RWPE2 (cell line): Measurements from ENCODE around the gene ACAD11.
A peak's percentile ranks its signal among the peaks of the same experiment; 100 is the strongest.

Experiments
- ATAC-seq: fragments of 200-7000 bp; cut with Tn5 transposase; 3 replicates; pipeline ENCODE4 v1.9.1; 2021; ENCODE audit warnings: low read depth
- DNase-seq: peaks from one replicate; pipeline ENCODE4 v3.0.0-alpha.2; 2020; ENCODE audit warnings: low spot score
- H3K27ac ChIP-seq: fragments of 450-650 bp; 2 replicates; pipeline ENCODE4 v1.5.1; 2017; ENCODE audit warnings: mild to moderate bottlenecking; ENCODE audit not compliant: poor library complexity, severe bottlenecking
- H3K27me3 ChIP-seq: fragments of 250-450 bp; sonication (Bioruptor Pico); 2 replicates; pipeline ENCODE4 v1.5.1; 2021; ENCODE audit warnings: mild to moderate bottlenecking, moderate library complexity; ENCODE audit not compliant: insufficient read depth, poor library complexity, severe bottlenecking
- H3K36me3 ChIP-seq: fragments of 250-450 bp; sonication (Bioruptor Pico); 2 replicates; pipeline ENCODE4 v1.5.1; 2020; ENCODE audit warnings: low read depth, mild to moderate bottlenecking, moderate library complexity
- H3K4me1 ChIP-seq: fragments of 250-450 bp; sonication (Bioruptor Pico); 2 replicates; pipeline ENCODE4 v1.5.1; 2021; ENCODE audit warnings: mild to moderate bottlenecking, moderate library complexity; ENCODE audit not compliant: insufficient read depth, poor library complexity, severe bottlenecking
- H3K4me3 ChIP-seq: fragments of 250-450 bp; sonication (Bioruptor Pico); 2 replicates; pipeline ENCODE4 v1.5.1; 2021; ENCODE audit warnings: mild to moderate bottlenecking, moderate library complexity; ENCODE audit not compliant: severe bottlenecking
- H3K9me3 ChIP-seq: fragments of 250-450 bp; sonication (Bioruptor Pico); 2 replicates; pipeline ENCODE4 v1.5.1; 2021; ENCODE audit warnings: mild to moderate bottlenecking, moderate library complexity; ENCODE audit not compliant: severe bottlenecking
- CTCF ChIP-seq: fragments of 450-650 bp; IDR thresholded peaks from one replicate; pipeline ENCODE4 v1.5.1; 2017; ENCODE audit warnings: mild to moderate bottlenecking, moderate library complexity; ENCODE audit not compliant: poor library complexity, severe bottlenecking

The ACAD11 gene

GRCh38 chr3:132659365-132660051, at the start of gene ACAD11:
Gene ACAD11 (minus strand): TSS chr3:132659809. CDS start chr3:132659751, 58 bp downstream.
- H3K4me1 ChIP-seq: peaks cover 15% of the 10 kb centered on the region
- peak; percentile 69 for TF ChIP-seq CTCF
- no peaks in the 10 kb centered on the region for H3K27me3 ChIP-seq
- peak within 1 kb of the TSS; percentile 98 for H3K4me3 ChIP-seq
- peak within 1 kb of the TSS; percentile 71 for H3K27ac ChIP-seq
- H3K36me3 ChIP-seq: peaks cover 9% of the 10 kb centered on the region; the same call in 1 of the 2 replicates
- H3K9me3 ChIP-seq: no peaks in the 10 kb centered on the region
- ATAC-seq (peak; percentile 75), DNase-seq (peak; percentile 69)

- ATAC-seq (no peak), DNase-seq (no peak)
- no peak for TF ChIP-seq CTCF
- Histone ChIP-seq H3K27ac (no peak overlapping the region), H3K27me3 (no peaks in the 10 kb centered on the region), H3K9me3 (no peaks in the 10 kb centered on the region), H3K4me1 (no peaks in the 10 kb centered on the region), H3K36me3 (peaks cover 76% of the 10 kb centered on the region), H3K4me3 (no peak overlapping the region)
Measured at GRCh38 chr3:132703733-132704132, 44.1 kb upstream of the ACAD11 start.

GRCh38 chr3:132695422-132695821, 35.8 kb upstream of the ACAD11 start:
- no peaks in the 10 kb centered on the region for H3K9me3 ChIP-seq
- peaks cover 91% of the 10 kb centered on the region for H3K36me3 ChIP-seq
- no peak for ATAC-seq
- H3K4me1 ChIP-seq: no peaks in the 10 kb centered on the region
- H3K27me3 ChIP-seq: no peaks in the 10 kb centered on the region
- H3K27ac ChIP-seq: no peak overlapping the region
- no peak overlapping the region for H3K4me3 ChIP-seq
- DNase-seq: no peak
- TF ChIP-seq CTCF: no peak

GRCh38 chr3:132694991-132695390, 35.4 kb upstream of the ACAD11 start:
- TF ChIP-seq CTCF: no peak
- Histone ChIP-seq H3K36me3 (peaks cover 91% of the 10 kb centered on the region), H3K4me1 (no peaks in the 10 kb centered on the region), H3K27me3 (no peaks in the 10 kb centered on the region), H3K9me3 (no peaks in the 10 kb centered on the region), H3K4me3 (no peak overlapping the region), H3K27ac (no peak overlapping the region)
- ATAC-seq (no peak), DNase-seq (no peak)

- Histone ChIP-seq H3K4me3 (no peak overlapping the region), H3K27me3 (no peaks in the 10 kb centered on the region), H3K27ac (no peak overlapping the region), H3K36me3 (peaks cover 96% of the 10 kb centered on the region), H3K4me1 (no peaks in the 10 kb centered on the region), H3K9me3 (no peaks in the 10 kb centered on the region)
- TF ChIP-seq CTCF: no peak
- DNase-seq: no peak
- ATAC-seq: no peak
Measured at GRCh38 chr3:132690040-132690439, 30.4 kb upstream of the ACAD11 start.
